HG02840 (cell line): ENCODE data around the gene LPCAT2.
"Not testable (repeated sequence)": the region's sequence is repeated elsewhere in the genome, so short reads cannot be mapped to it uniquely, and the experiment has no call there.

ENCODE experiments used
- ATAC-seq: cut with Tn5 transposase; IDR thresholded peaks from one replicate; pipeline ENCODE4 v1.9.1; 2021; ENCODE audit warnings: mild to moderate bottlenecking, moderate library complexity, moderate number of reproducible peaks; ENCODE audit not compliant: unreplicated experiment, low FRiP score

Gene LPCAT2

GRCh38 chr16:55576384-55576783, 67.5 kb downstream of the LPCAT2 start:
- ATAC-seq, result no peak

- no peak for ATAC-seq
These were observed 69.0 kb downstream of the LPCAT2 start for GRCh38 chr16:55577887-55578286.

GRCh38 chr16:55585631-55586030, 76.8 kb downstream of the LPCAT2 start:
- no peak for ATAC-seq

GRCh38 chr16:55588799-55589198, 79.9 kb downstream of the LPCAT2 start:
- ATAC-seq, result no peak

- ATAC-seq, result no peak
These were observed 83.4 kb downstream of the LPCAT2 start for GRCh38 chr16:55592306-55592705.

GRCh38 chr16:55597928-55598327, 89.1 kb downstream of the LPCAT2 start:
- ATAC-seq, result no peak

GRCh38 chr16:55605754-55606336, 97.0 kb downstream of the LPCAT2 start:
- no peak for ATAC-seq

GRCh38 chr16:55613613-55614335, 104.9 kb downstream of the LPCAT2 start:
- ATAC-seq, result no peak

GRCh38 chr16:55615071-55615470, 106.2 kb downstream of the LPCAT2 start:
- ATAC-seq, result no peak

GRCh38 chr16:55615670-55616069, 106.8 kb downstream of the LPCAT2 start:
- ATAC-seq, result not testable (repeated sequence)

- ATAC-seq, result no peak
These were observed 112.9 kb downstream of the LPCAT2 start for GRCh38 chr16:55621771-55622170.

GRCh38 chr16:55622272-55622671, 113.4 kb downstream of the LPCAT2 start:
- no peak for ATAC-seq

- ATAC-seq, result no peak
These were observed 114.2 kb downstream of the LPCAT2 start for GRCh38 chr16:55622930-55623561.

- ATAC-seq, result no peak
These were observed 114.8 kb downstream of the LPCAT2 start for GRCh38 chr16:55623640-55624039.

GRCh38 chr16:55624696-55625095, 115.8 kb downstream of the LPCAT2 start:
- ATAC-seq, result no peak

GRCh38 chr16:55625843-55626242, 117.0 kb downstream of the LPCAT2 start:
- ATAC-seq, result no peak

- ATAC-seq, result no peak
These were observed 119.6 kb downstream of the LPCAT2 start for GRCh38 chr16:55628306-55628968.

- ATAC-seq, result no peak
These were observed 121.9 kb downstream of the LPCAT2 start for GRCh38 chr16:55630774-55631173.

- ATAC-seq, result no peak
These were observed 123.4 kb downstream of the LPCAT2 start for GRCh38 chr16:55632259-55632658.

- no peak for ATAC-seq
These were observed 125.3 kb downstream of the LPCAT2 start for GRCh38 chr16:55634193-55634592.
